NCI-H510A (cell line): ENCODE measurements around the gene RHEX.
"Not testable (repeated sequence)": the region's sequence is repeated elsewhere in the genome, so short reads cannot be mapped to it uniquely, and the experiment has no call there.

Experiments
- DNase-seq: peaks from one replicate; lab custom pipeline; 2025; lab: John Stamatoyannopoulos, UW

The RHEX gene

GRCh38 chr1:206059355-206059915, 6.5 kb downstream of the RHEX start:
- no peak for DNase-seq

GRCh38 chr1:206060844-206061243, 7.9 kb downstream of the RHEX start:
- no peak for DNase-seq

GRCh38 chr1:206062464-206062863, 9.5 kb downstream of the RHEX start:
- DNase-seq = no peak

- DNase-seq = not testable (repeated sequence)
Observed at GRCh38 chr1:206064001-206064400, 11.0 kb downstream of the RHEX start.

GRCh38 chr1:206064501-206064900, 11.5 kb downstream of the RHEX start:
- DNase-seq = not testable (repeated sequence)

- no peak for DNase-seq
Observed at GRCh38 chr1:206065547-206066145, 12.7 kb downstream of the RHEX start.

GRCh38 chr1:206066479-206067171, 13.7 kb downstream of the RHEX start:
- DNase-seq = no peak

- no peak for DNase-seq
Observed at GRCh38 chr1:206067486-206068227, 14.7 kb downstream of the RHEX start.

- no peak for DNase-seq
Observed at GRCh38 chr1:206068314-206068713, 15.3 kb downstream of the RHEX start.

- DNase-seq = no peak
Observed at GRCh38 chr1:206070627-206071304, 17.8 kb downstream of the RHEX start.

GRCh38 chr1:206074839-206075238, 21.9 kb downstream of the RHEX start:
- no peak for DNase-seq

GRCh38 chr1:206075786-206076755, 23.1 kb downstream of the RHEX start:
- no peak for DNase-seq

- DNase-seq = no peak
Observed at GRCh38 chr1:206079135-206079534, 26.2 kb downstream of the RHEX start.

- no peak for DNase-seq
Observed at GRCh38 chr1:206080026-206080820, 27.2 kb downstream of the RHEX start.

- no peak for DNase-seq
Observed at GRCh38 chr1:206081856-206082255, 28.9 kb downstream of the RHEX start.

- DNase-seq = no peak
Observed at GRCh38 chr1:206082831-206083695, 30.1 kb downstream of the RHEX start.

- DNase-seq = no peak
Observed at GRCh38 chr1:206083750-206084149, 30.8 kb downstream of the RHEX start.

GRCh38 chr1:206087091-206087490, 34.1 kb downstream of the RHEX start:
- DNase-seq = no peak

- DNase-seq = no peak
Observed at GRCh38 chr1:206089341-206089740, 36.4 kb downstream of the RHEX start.
